ENCODE data around the gene PLEKHA4. TPM values are rescaled to one million over a fixed set of nuclear protein-coding genes. Genes with fewer than 3 reads are reported as not detected.
A peak's percentile ranks its signal among the peaks of the same experiment; 100 is the strongest.

Gene PLEKHA4
- total RNA-seq, 1 donor from 2014 or later: 6.2 TPM

DNA sequence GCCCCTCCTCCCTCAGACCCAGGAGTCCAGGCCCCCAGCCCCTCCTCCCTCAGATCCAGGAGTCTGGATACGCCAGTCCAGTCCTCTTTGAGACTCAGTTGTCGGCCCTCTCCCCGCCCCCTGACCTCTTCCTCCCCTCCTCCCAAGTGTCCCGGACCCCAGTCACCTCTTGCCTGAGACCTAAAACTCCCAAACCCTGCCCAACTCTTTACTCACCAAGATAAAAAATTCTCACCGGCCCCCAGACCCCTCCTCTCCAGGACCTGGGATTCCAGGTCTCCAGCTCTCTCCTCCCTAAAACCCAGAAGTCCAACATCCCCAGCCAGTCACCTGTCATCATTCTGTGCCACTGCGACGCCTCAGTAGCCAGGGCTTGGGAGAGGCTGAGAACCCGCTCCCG lies 30.7 kb downstream of the PLEKHA4 start:
- Histone ChIP-seq H3K4me2 (peak overlapping the region; percentile 87), H3K9ac (no peak overlapping the region), H3K9me3 (ENCODE audit: low read depth) (no peaks in the 10 kb centered on the region), H3K27ac (no peak overlapping the region), H3K4me1 (no peaks in the 10 kb centered on the region), H4K20me1 (ENCODE audit: low read depth) (no peaks in the 10 kb centered on the region), H2AFZ (replicated peaks) (no peak overlapping the region), H3K36me3 (no peaks in the 10 kb centered on the region), H3F3A (ENCODE audit: low read depth) (peaks cover 27% of the 10 kb centered on the region), H3K27me3 (no peaks in the 10 kb centered on the region), H3K79me2 (ENCODE audit: low read depth) (no peaks in the 10 kb centered on the region), H3K4me3 (peak overlapping the region; percentile 53)
- Mint-ChIP-seq H3K4me3 (peak overlapping the region; percentile 88), H3K36me3 (peaks cover 9% of the 10 kb centered on the region), H3K27me3 (ENCODE audit: insufficient read depth, low read depth) (peaks cover 2% of the 10 kb centered on the region), H3K4me1 (peaks cover 30% of the 10 kb centered on the region), H3K9me3 (no peaks in the 10 kb centered on the region), H3K27ac (no peak overlapping the region)
- DNase-seq (ENCODE audit: low spot score): peak; percentile 69
- TF ChIP-seq, protein P1, sequence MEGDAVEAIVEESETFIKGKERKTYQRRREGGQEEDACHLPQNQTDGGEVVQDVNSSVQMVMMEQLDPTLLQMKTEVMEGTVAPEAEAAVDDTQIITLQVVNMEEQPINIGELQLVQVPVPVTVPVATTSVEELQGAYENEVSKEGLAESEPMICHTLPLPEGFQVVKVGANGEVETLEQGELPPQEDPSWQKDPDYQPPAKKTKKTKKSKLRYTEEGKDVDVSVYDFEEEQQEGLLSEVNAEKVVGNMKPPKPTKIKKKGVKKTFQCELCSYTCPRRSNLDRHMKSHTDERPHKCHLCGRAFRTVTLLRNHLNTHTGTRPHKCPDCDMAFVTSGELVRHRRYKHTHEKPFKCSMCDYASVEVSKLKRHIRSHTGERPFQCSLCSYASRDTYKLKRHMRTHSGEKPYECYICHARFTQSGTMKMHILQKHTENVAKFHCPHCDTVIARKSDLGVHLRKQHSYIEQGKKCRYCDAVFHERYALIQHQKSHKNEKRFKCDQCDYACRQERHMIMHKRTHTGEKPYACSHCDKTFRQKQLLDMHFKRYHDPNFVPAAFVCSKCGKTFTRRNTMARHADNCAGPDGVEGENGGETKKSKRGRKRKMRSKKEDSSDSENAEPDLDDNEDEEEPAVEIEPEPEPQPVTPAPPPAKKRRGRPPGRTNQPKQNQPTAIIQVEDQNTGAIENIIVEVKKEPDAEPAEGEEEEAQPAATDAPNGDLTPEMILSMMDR (IDR thresholded peaks at IDR 0.05): no peak
- TF ChIP-seq EZH2phosphoT487 (IDR thresholded peaks at IDR 0.05) (no peak), EZH2 (IDR thresholded peaks at IDR 0.05) (no peak)

DNA sequence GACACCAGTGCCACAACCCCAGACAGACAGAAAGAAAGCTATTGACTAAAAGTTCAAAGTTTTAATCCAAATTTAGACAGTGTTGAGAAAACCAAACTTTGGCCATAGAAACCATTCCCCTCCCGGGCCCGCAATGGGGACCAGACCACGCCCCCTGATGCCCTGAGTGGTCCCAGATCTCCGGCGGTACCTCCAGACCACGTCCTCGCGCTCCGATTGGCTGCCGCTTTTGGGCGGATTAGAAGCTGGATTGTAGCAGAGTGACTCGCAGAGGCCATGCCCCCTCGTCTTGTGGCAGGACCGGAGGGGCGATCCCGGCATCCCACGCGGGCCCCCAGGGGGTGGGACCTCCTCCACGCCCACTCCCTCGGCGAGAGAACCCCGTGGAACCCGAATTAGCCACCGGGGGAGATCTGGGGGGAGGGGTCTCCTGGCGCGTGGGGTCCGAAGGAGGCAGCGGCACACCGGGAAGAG lies 31.3 kb downstream of the PLEKHA4 start:
- Mint-ChIP-seq H3K9me3 (no peaks in the 10 kb centered on the region), H3K27ac (peak overlapping the region; percentile 68), H3K36me3 (peaks cover 12% of the 10 kb centered on the region), H3K27me3 (ENCODE audit: insufficient read depth, low read depth) (peaks cover 2% of the 10 kb centered on the region), H3K4me3 (peak overlapping the region; percentile 88), H3K4me1 (peaks cover 27% of the 10 kb centered on the region)
- peaks cover 27% of the 10 kb centered on the region for H3F3A ChIP-seq (ENCODE audit: low read depth)
- peak overlapping the region; percentile 75 for H3K27ac ChIP-seq
- peak; percentile 99 for DNase-seq (ENCODE audit: low spot score)
- peak overlapping the region; percentile 43 for H2AFZ ChIP-seq (replicated peaks)
- H4K20me1 ChIP-seq (ENCODE audit: low read depth): no peaks in the 10 kb centered on the region
- H3K36me3 ChIP-seq: no peaks in the 10 kb centered on the region
- peak overlapping the region; percentile 87 for H3K4me2 ChIP-seq
- no peak for TF ChIP-seq EZH2 (IDR thresholded peaks at IDR 0.05)
- TF ChIP-seq EZH2phosphoT487 (IDR thresholded peaks at IDR 0.05): no peak
- TF ChIP-seq, protein P1 (IDR thresholded peaks at IDR 0.05): no peak
- H3K9me3 ChIP-seq (ENCODE audit: low read depth): no peaks in the 10 kb centered on the region
- no peaks in the 10 kb centered on the region for H3K27me3 ChIP-seq
- no peak overlapping the region for H3K9ac ChIP-seq
- H3K4me1 ChIP-seq: no peaks in the 10 kb centered on the region
- peak overlapping the region; percentile 53 for H3K4me3 ChIP-seq
- H3K79me2 ChIP-seq (ENCODE audit: low read depth): no peaks in the 10 kb centered on the region

DNA sequence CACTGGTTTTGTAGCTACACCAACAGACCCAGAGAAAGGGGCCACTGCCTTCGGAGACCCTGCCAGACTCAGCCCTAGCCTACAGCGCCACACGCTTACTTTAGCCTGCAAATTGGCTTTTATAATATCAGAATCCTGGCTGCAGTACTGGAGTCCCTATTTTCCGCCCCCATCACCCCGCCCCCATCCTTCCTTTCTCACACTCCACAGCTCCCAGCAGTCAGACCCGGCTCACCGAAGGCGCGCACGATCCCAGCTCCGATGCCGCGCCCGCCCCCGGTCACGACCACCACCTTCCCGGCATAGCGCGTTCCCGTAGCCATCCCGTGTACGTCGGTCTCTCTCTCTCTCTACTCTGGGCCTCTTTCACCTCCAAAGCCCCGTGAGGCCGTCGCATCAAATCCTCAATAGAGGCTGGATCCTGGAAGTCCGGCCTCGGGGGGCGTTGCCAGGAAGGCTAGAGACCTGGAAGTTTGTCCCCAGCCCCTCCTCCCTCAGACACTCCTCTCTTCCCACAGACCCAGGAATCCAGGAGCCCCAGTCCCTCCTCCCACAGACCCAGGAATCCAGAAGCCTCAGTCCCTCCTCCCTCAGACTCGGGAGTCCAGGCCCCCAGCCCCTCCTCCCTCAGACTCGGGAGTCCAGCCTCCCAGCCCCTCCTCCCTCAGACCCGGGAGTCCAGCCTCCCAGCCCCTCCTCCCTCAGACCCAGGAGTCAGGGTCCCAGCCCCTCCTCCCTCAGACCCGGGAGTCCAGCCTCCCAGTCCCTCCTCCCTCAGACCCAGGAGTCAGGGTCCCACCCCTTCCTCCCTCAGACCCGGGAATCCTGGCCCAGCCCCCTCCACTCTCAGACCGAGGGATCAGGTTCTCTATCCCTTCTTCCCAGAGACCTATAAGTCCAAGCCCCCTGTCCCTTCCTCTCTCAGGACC lies 32.1 kb downstream of the PLEKHA4 start, which contains the start of gene HSD17B14:
Gene HSD17B14, minus strand, starts transcription at position 403 of the 929 bp plus-strand sequence. Its CDS starts 80 bp downstream, at position 323.
- peak within 1 kb of the TSS; percentile 43 for H2AFZ ChIP-seq (replicated peaks)
- H3K4me1 ChIP-seq: no peaks in the 10 kb centered on the region
- H3K27me3 ChIP-seq: no peaks in the 10 kb centered on the region
- no peaks in the 10 kb centered on the region for H3K79me2 ChIP-seq (ENCODE audit: low read depth)
- Mint-ChIP-seq H3K9me3 (no peaks in the 10 kb centered on the region), H3K36me3 (peaks cover 14% of the 10 kb centered on the region), H3K4me1 (peaks cover 27% of the 10 kb centered on the region), H3K4me3 (peak within 1 kb of the TSS; percentile 88), H3K27ac (peak within 1 kb of the TSS; percentile 68), H3K27me3 (ENCODE audit: insufficient read depth, low read depth) (peaks cover 2% of the 10 kb centered on the region)
- H3K4me3 ChIP-seq: peak within 1 kb of the TSS; percentile 53
- peak; percentile 91 for DNase-seq (ENCODE audit: low spot score)
- H3K36me3 ChIP-seq: no peaks in the 10 kb centered on the region
- TF ChIP-seq, protein P1 (IDR thresholded peaks at IDR 0.05): no peak
- no peak for TF ChIP-seq EZH2phosphoT487 (IDR thresholded peaks at IDR 0.05)
- TF ChIP-seq EZH2 (IDR thresholded peaks at IDR 0.05): peak; percentile 20
- peak within 1 kb of the TSS; percentile 75 for H3K27ac ChIP-seq
- peak within 1 kb of the TSS; percentile 87 for H3K4me2 ChIP-seq
- no peaks in the 10 kb centered on the region for H4K20me1 ChIP-seq (ENCODE audit: low read depth)
- no peak within 1 kb of the TSS for H3K9ac ChIP-seq
- H3F3A ChIP-seq (ENCODE audit: low read depth): peaks cover 27% of the 10 kb centered on the region
- H3K9me3 ChIP-seq (ENCODE audit: low read depth): no peaks in the 10 kb centered on the region
